GM23338 (cell line): ENCODE measurements around the gene COQ6. TPM values are rescaled to one million over a fixed set of nuclear protein-coding genes. Genes with fewer than 3 reads are reported as not detected.

Experiments
- ATAC-seq: fragments of 200-7000 bp; cut with Tn5 transposase; 3 replicates; pipeline ENCODE4 v1.9.1; 2020
- DNase-seq: peaks from one replicate; pipeline ENCODE4 v3.0.0-alpha.2; 2015; ENCODE audit warnings: low spot score
- H2AFZ ChIP-seq: fragments of 200-600 bp; sonication (generic); 2 replicates; pipeline ENCODE4 v1.8.0; 2016; ENCODE audit warnings: antibody characterized with exemption, mild to moderate bottlenecking, moderate library complexity
- H3F3A ChIP-seq: fragments of 200-600 bp; sonication (generic); replicated peaks from 2 replicates; pipeline ENCODE4 v1.8.0; 2017; ENCODE audit warnings: antibody characterized with exemption, mixed run types, low read depth
- H3K27ac ChIP-seq: fragments of 200-600 bp; sonication (generic); 2 replicates; pipeline ENCODE4 v1.6.1; 2016; ENCODE audit warnings: low read depth
- H3K27me3 ChIP-seq: fragments of 200-600 bp; sonication (generic); 2 replicates; pipeline ENCODE4 v1.8.0; 2016; ENCODE audit warnings: mild to moderate bottlenecking, mixed run types, moderate library complexity; ENCODE audit not compliant: insufficient read depth
- H3K36me3 ChIP-seq: fragments of 200-600 bp; sonication (generic); 2 replicates; pipeline ENCODE4 v1.8.0; 2016; ENCODE audit warnings: mild to moderate bottlenecking; ENCODE audit not compliant: insufficient read depth
- H3K4me1 ChIP-seq: fragments of 200-600 bp; sonication (generic); 2 replicates; pipeline ENCODE4 v1.8.0; 2016; ENCODE audit warnings: mild to moderate bottlenecking, moderate library complexity; ENCODE audit not compliant: insufficient read depth
- H3K4me2 ChIP-seq: fragments of 200-600 bp; sonication (generic); 2 replicates; pipeline ENCODE4 v1.7.1; 2017; ENCODE audit warnings: mixed run types
- H3K4me3 ChIP-seq: fragments of 200-600 bp; sonication (generic); 2 replicates; pipeline ENCODE4 v1.6.1; 2016; ENCODE audit warnings: mixed run types
- H3K79me2 ChIP-seq: fragments of 200-600 bp; sonication (generic); replicated peaks from 2 replicates; pipeline ENCODE4 v1.8.0; 2017; ENCODE audit warnings: mild to moderate bottlenecking; ENCODE audit not compliant: insufficient read depth
- H3K9me2 ChIP-seq: fragments of 200-600 bp; sonication (generic); 2 replicates; pipeline ENCODE4 v1.8.0; 2017; ENCODE audit not compliant: insufficient read depth
- H4K20me1 ChIP-seq: fragments of 200-600 bp; sonication (generic); replicated peaks from 2 replicates; pipeline ENCODE4 v1.8.0; 2017; ENCODE audit warnings: mild to moderate bottlenecking; ENCODE audit not compliant: insufficient read depth
- H3K27ac Mint-ChIP-seq: 2 replicates; pipeline ENCODE4 v1.8.0; 2020; ENCODE audit warnings: inconsistent platforms, mild to moderate bottlenecking, moderate library complexity, mixed read lengths
- H3K27me3 Mint-ChIP-seq: 3 replicates; pipeline ENCODE4 v1.8.0; 2022; ENCODE audit warnings: low read depth, mild to moderate bottlenecking, moderate library complexity, mixed read lengths, inconsistent platforms; ENCODE audit not compliant: insufficient read depth, poor library complexity
- H3K36me3 Mint-ChIP-seq: 3 replicates; pipeline ENCODE4 v1.8.0; 2021; ENCODE audit warnings: low read depth, mild to moderate bottlenecking, inconsistent platforms, moderate library complexity, mixed read lengths
- H3K4me1 Mint-ChIP-seq: 3 replicates; pipeline ENCODE4 v1.8.0; 2020; ENCODE audit warnings: mild to moderate bottlenecking, inconsistent platforms, mixed read lengths
- H3K4me3 Mint-ChIP-seq: 3 replicates; pipeline ENCODE4 v1.8.0; 2021; ENCODE audit warnings: moderate library complexity, mild to moderate bottlenecking, inconsistent platforms, mixed read lengths
- H3K9me3 Mint-ChIP-seq: 3 replicates; pipeline ENCODE4 v1.8.0; 2020; ENCODE audit warnings: moderate library complexity, mild to moderate bottlenecking, inconsistent platforms, mixed read lengths
- CREB1 ChIP-seq: fragments of 250-450 bp; sonication (Bioruptor Pico); IDR thresholded peaks from 2 replicates; pipeline ENCODE4 v1.5.0; 2020; ENCODE audit warnings: low read depth, mild to moderate bottlenecking, moderate library complexity
- CTCF ChIP-seq, 2 experiments: fragments of 200-600 bp in 1 of 2; sonication (generic) in 1 of 2; conservative IDR thresholded peaks; 2 replicates each; pipeline versions ENCODE4 v1.5.1 to v1.6.1; 2016 to 2017; ENCODE audit warnings: antibody characterized with exemption in 2 of 2, low read depth in 2 of 2, mild to moderate bottlenecking in 2 of 2, moderate library complexity in 1 of 2
- ETS1 ChIP-seq: IDR thresholded peaks from 2 replicates; pipeline ENCODE4 v1.6.1; 2016; ENCODE audit warnings: antibody characterized with exemption
- EZH2 ChIP-seq: fragments of 200-600 bp; sonication (generic); IDR thresholded peaks from one replicate; pipeline ENCODE4 v1.8.0; 2017; ENCODE audit warnings: antibody characterized with exemption, mild to moderate bottlenecking, low read depth; ENCODE audit not compliant: unreplicated experiment
- EZH2phosphoT487 ChIP-seq: fragments of 200-600 bp; sonication (generic); IDR thresholded peaks from one replicate; pipeline ENCODE4 v1.8.1; 2018; ENCODE audit warnings: antibody characterized with exemption; ENCODE audit not compliant: unreplicated experiment
- JUNB ChIP-seq: IDR thresholded peaks from one replicate; pipeline ENCODE4 v1.6.1; 2016; ENCODE audit warnings: antibody characterized with exemption; ENCODE audit not compliant: unreplicated experiment
- NANOG ChIP-seq: IDR thresholded peaks from 2 replicates; pipeline ENCODE4 v1.6.1; 2016; ENCODE audit warnings: antibody characterized with exemption, borderline replicate concordance
- POLR2AphosphoS5 ChIP-seq: IDR thresholded peaks from 2 replicates; pipeline ENCODE4 v1.6.1; 2016; ENCODE audit warnings: antibody characterized with exemption, low read depth
- REST ChIP-seq: IDR thresholded peaks from one replicate; pipeline ENCODE4 v1.6.1; 2018; ENCODE audit warnings: antibody characterized with exemption; ENCODE audit not compliant: unreplicated experiment
- STAT1 ChIP-seq: IDR thresholded peaks from one replicate; pipeline ENCODE4 v1.6.1; 2016; ENCODE audit warnings: antibody characterized with exemption; ENCODE audit not compliant: unreplicated experiment
- ZNF114 ChIP-seq: fragments of 250-450 bp; sonication (Bioruptor Pico); IDR thresholded peaks from 2 replicates; pipeline ENCODE4 v1.5.0; 2020; ENCODE audit warnings: mild to moderate bottlenecking, moderate library complexity
- ZNF331 ChIP-seq: fragments of 250-450 bp; sonication (Bioruptor Pico); IDR thresholded peaks from 2 replicates; pipeline ENCODE4 v1.5.0; 2020; ENCODE audit warnings: low read depth, mild to moderate bottlenecking, moderate library complexity
- ZNF462 ChIP-seq: fragments of 250-450 bp; sonication (Bioruptor Pico); IDR thresholded peaks from 2 replicates; pipeline ENCODE4 v1.5.0; 2020; ENCODE audit warnings: mild to moderate bottlenecking, moderate library complexity
- polyA plus RNA-seq: library from polyadenylated mRNA; unstranded; fragments of >200 nt; fragmentation: Nextera tagmentation; extraction: Ambion mirVana; gene quantifications from 2 replicates; pipeline ENCODE4 v1.2.1, GENCODE V29; 2016
- total RNA-seq: library from RNA; depleted of rRNA; stranded (reverse); fragments of >200 nt; shearing (Covaris generic); gene quantifications from 2 replicates; pipeline ENCODE4 v1.2.3, GENCODE V29; 2014

Gene COQ6
- total and polyA plus RNA-seq, 2 experiments from 2014 or later = 6.8 to 13.8 TPM

- Histone ChIP-seq H3F3A (no peaks in the 10 kb centered on the region), H4K20me1 (no peaks in the 10 kb centered on the region; the same call in 1 of the 2 replicates), H3K4me3 (no peak overlapping the region), H3K4me2 (no peak overlapping the region), H3K27ac (no peak overlapping the region), H3K9me2 (no peaks in the 10 kb centered on the region), H3K27me3 (no peaks in the 10 kb centered on the region), H3K36me3 (no peaks in the 10 kb centered on the region; the same call in 1 of the 2 replicates), H2AFZ (no peak overlapping the region), H3K79me2 (no peaks in the 10 kb centered on the region), H3K4me1 (no peaks in the 10 kb centered on the region)
- TF ChIP-seq JUNB (no peak), POLR2AphosphoS5 (no peak), NANOG (no peak), REST (no peak), ZNF462 (CRISPR knock-in tag) (no peak), STAT1 (no peak), ZNF331 (CRISPR knock-in tag) (no peak), ZNF114 (no peak), EZH2 (no peak), EZH2phosphoT487 (no peak), ETS1 (no peak), CREB1 (CRISPR knock-in tag) (no peak), CTCF (conservative IDR thresholded peaks at IDR 0.05; ENCODE audit: low read depth in 2 of 2) (no peak)
- Mint-ChIP-seq H3K27ac (no peak overlapping the region), H3K9me3 (no peaks in the 10 kb centered on the region; the same call in 2 of the 3 replicates), H3K27me3 (peaks cover 3% of the 10 kb centered on the region), H3K4me3 (no peak overlapping the region), H3K4me1 (no peaks in the 10 kb centered on the region), H3K36me3 (peaks cover 13% of the 10 kb centered on the region; the same call in 2 of the 3 replicates)
- DNase-seq (no peak), ATAC-seq (no peak)
These were observed 38.0 kb downstream of the COQ6 start for GRCh38 chr14:73988065-73988464.
